ENCODE measurements around the gene PEX5L.

- TF ChIP-seq, protein P1, sequence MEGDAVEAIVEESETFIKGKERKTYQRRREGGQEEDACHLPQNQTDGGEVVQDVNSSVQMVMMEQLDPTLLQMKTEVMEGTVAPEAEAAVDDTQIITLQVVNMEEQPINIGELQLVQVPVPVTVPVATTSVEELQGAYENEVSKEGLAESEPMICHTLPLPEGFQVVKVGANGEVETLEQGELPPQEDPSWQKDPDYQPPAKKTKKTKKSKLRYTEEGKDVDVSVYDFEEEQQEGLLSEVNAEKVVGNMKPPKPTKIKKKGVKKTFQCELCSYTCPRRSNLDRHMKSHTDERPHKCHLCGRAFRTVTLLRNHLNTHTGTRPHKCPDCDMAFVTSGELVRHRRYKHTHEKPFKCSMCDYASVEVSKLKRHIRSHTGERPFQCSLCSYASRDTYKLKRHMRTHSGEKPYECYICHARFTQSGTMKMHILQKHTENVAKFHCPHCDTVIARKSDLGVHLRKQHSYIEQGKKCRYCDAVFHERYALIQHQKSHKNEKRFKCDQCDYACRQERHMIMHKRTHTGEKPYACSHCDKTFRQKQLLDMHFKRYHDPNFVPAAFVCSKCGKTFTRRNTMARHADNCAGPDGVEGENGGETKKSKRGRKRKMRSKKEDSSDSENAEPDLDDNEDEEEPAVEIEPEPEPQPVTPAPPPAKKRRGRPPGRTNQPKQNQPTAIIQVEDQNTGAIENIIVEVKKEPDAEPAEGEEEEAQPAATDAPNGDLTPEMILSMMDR (IDR thresholded peaks at IDR 0.05): no peak
- TF ChIP-seq POLR2A (IDR thresholded peaks at IDR 0.05): no peak
Measured at GRCh38 chr3:179769411-179770247, 267.1 kb downstream of the PEX5L start.

All from heart left ventricle (tissue), 13 donors.